Measurements from ENCODE around the gene TNFAIP8L1. TPM values are rescaled to one million over a fixed set of nuclear protein-coding genes. Genes with fewer than 3 reads are reported as not detected.

TNFAIP8L1 gene
- total and polyA plus RNA-seq, 2 of the 8 experiments (the other 6 are each of a cell fraction or from before 2014, with no cell fraction given) = 3.2 to 6.1 TPM

DNA sequence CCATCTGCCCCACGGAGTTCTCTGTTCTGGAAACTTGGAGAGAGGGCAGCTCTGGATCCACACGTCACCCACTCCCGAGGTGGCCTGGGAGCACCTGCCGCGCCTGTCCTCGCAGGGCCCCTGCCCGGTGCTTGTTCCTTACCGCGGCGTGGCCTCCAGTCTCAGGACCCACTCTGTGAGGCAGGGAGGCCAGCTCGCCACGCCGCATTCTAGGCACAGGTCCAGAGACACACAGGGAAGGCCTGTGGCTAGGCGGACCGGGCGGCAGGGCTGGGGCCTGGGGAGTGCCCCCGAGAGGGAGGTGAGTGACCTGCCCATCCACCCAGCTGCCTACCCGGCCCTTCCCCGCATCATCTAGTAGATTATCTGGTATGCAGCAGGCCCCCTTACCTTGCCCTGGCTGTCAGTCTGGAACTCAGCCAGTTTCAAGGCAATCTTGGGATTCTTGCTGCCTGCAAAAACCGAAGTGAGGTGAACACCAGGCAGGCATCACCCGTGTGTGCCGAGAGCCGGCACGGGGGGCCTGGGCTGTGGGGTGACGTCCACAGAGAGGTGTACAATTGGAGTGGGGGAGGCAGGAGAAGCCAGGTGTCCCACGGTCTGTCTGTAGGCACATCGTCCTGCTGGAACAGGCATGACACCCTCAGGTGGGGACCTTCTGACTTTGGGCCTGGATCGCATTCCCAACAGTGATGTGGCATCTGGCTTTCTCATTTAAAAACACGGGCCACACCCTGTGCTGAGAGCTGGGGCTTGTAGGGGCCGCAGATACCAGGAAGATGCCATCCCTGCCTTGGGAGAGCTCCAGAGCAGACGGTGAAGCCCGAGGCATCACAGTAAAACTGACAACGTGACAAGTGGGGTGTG, 60.7 kb downstream of the TNFAIP8L1 start (continued):
- TF ChIP-seq HDAC2 (IDR thresholded peaks at IDR 0.05; ENCODE audit: borderline replicate concordance in 1 of 2, low read depth in 2 of 2, low read length in 2 of 2) = no peak
- TF ChIP-seq GTF2F1 (IDR thresholded peaks at IDR 0.05; ENCODE audit: borderline replicate concordance, low read depth, low read length) = no peak
- TF ChIP-seq GABPA (IDR thresholded peaks at IDR 0.05; ENCODE audit: borderline replicate concordance, insufficient read depth, low read length) = no peak
- no peak for TF ChIP-seq CHD1 (IDR thresholded peaks at IDR 0.05; ENCODE audit: low read depth, low read length)
- TF ChIP-seq NANOG (IDR thresholded peaks at IDR 0.05; ENCODE audit: insufficient read depth, low read depth, low read length, poor library complexity, severe bottlenecking) = no peak
- no peak for TF ChIP-seq RXRA (IDR thresholded peaks at IDR 0.05; ENCODE audit: insufficient read depth, low read depth, low read length)
- TF ChIP-seq EZH2 (IDR thresholded peaks at IDR 0.05; ENCODE audit: low read depth, low read length, severe bottlenecking) = no peak
- TF ChIP-seq KDM1A (IDR thresholded peaks at IDR 0.05; ENCODE audit: borderline replicate concordance, low read length) = no peak
- TF ChIP-seq TAF1 (IDR thresholded peaks at IDR 0.05; ENCODE audit: low read depth, low read length) = no peak
- TF ChIP-seq POU5F1 (IDR thresholded peaks at IDR 0.05; ENCODE audit: low read depth, low read length) = no peak
